HAP-1 (cell line): ENCODE data around the gene RBP2.

ENCODE experiments used
- DNase-seq, 2 experiments: peaks; one replicate each; pipeline ENCODE4 v3.0.0-alpha.2; 2016 to 2020; ENCODE audit warnings: low spot score in 2 of 2
- H3K27me3 ChIP-seq: fragments of 250-450 bp; sonication (Bioruptor Pico); 2 replicates; pipeline ENCODE4 v1.5.1; 2020; ENCODE audit warnings: low read depth, mild to moderate bottlenecking, moderate library complexity
- H3K36me3 ChIP-seq: fragments of 250-450 bp; sonication (Bioruptor Pico); replicated peaks from 2 replicates; pipeline ENCODE4 v1.5.1; 2020; ENCODE audit warnings: mild to moderate bottlenecking
- H3K4me1 ChIP-seq: fragments of 250-450 bp; sonication (Bioruptor Pico); 2 replicates; pipeline ENCODE4 v1.5.1; 2020; ENCODE audit warnings: mild to moderate bottlenecking
- H3K4me3 ChIP-seq: fragments of 250-450 bp; sonication (Bioruptor Pico); 2 replicates; pipeline ENCODE4 v1.5.1; 2020; ENCODE audit warnings: mild to moderate bottlenecking, moderate library complexity
- H3K9me3 ChIP-seq: fragments of 250-450 bp; sonication (Bioruptor Pico); 2 replicates; pipeline ENCODE4 v1.5.1; 2020; ENCODE audit warnings: mild to moderate bottlenecking, moderate library complexity
- in situ Hi-C: fragments of 300-500 bp; cut with MboI; formaldehyde crosslinking; loops from 3 replicates; pipeline ENCODE4 v1.14.3; 2020; ENCODE audit warnings: low sequenced_read_pairs, inconsistent platforms, mixed read lengths

The RBP2 gene

GRCh38 chr3:139470199-139470598, 6.1 kb downstream of the RBP2 start:
- H3K27me3 ChIP-seq: 0 out of 2 replicates have a peak, but pooled peaks cover 2% of the 10 kb centered on the region
- DNase-seq: no peak
- no peaks in the 10 kb centered on the region for H3K36me3 ChIP-seq
- in situ Hi-C loops: no loop called here
- H3K4me3 ChIP-seq: no peak overlapping the region
- no peaks in the 10 kb centered on the region for H3K4me1 ChIP-seq
- no peaks in the 10 kb centered on the region for H3K9me3 ChIP-seq

GRCh38 chr3:139468399-139468798, 7.9 kb downstream of the RBP2 start:
- in situ Hi-C loops: no loop called here
- no peak for DNase-seq

GRCh38 chr3:139466360-139466759, 10.0 kb downstream of the RBP2 start:
- Histone ChIP-seq H3K4me1 (no peaks in the 10 kb centered on the region), H3K4me3 (no peak overlapping the region), H3K9me3 (no peaks in the 10 kb centered on the region), H3K36me3 (no peaks in the 10 kb centered on the region), H3K27me3 (0 out of 2 replicates have a peak, but pooled peaks cover 2% of the 10 kb centered on the region)
- in situ Hi-C loops: no loop called here
- DNase-seq: no peak

More at GRCh38 chr3:139468399-139468798, 7.9 kb downstream of the RBP2 start:
- no peaks in the 10 kb centered on the region for H3K4me1 ChIP-seq
- H3K9me3 ChIP-seq: no peaks in the 10 kb centered on the region
- H3K27me3 ChIP-seq: 0 out of 2 replicates have a peak, but pooled peaks cover 2% of the 10 kb centered on the region
- no peak overlapping the region for H3K4me3 ChIP-seq
- H3K36me3 ChIP-seq: no peaks in the 10 kb centered on the region

GRCh38 chr3:139465636-139466035, 10.7 kb downstream of the RBP2 start:
- H3K9me3 ChIP-seq: no peaks in the 10 kb centered on the region
- no peak overlapping the region for H3K4me3 ChIP-seq
- no peaks in the 10 kb centered on the region for H3K4me1 ChIP-seq
- DNase-seq: no peak
- no peaks in the 10 kb centered on the region for H3K36me3 ChIP-seq
- 0 out of 2 replicates have a peak, but pooled peaks cover 2% of the 10 kb centered on the region for H3K27me3 ChIP-seq
- in situ Hi-C loops: no loop called here

- Histone ChIP-seq H3K27me3 (0 out of 2 replicates have a peak, but pooled peaks cover 2% of the 10 kb centered on the region), H3K4me3 (no peak overlapping the region), H3K9me3 (no peaks in the 10 kb centered on the region), H3K4me1 (no peaks in the 10 kb centered on the region), H3K36me3 (no peaks in the 10 kb centered on the region)
- in situ Hi-C loops: no loop called here
- no peak for DNase-seq
These were observed 12.8 kb downstream of the RBP2 start for GRCh38 chr3:139463466-139463865.

- Histone ChIP-seq H3K4me3 (no peak overlapping the region), H3K4me1 (peaks cover 5% of the 10 kb centered on the region), H3K27me3 (no peaks in the 10 kb centered on the region), H3K9me3 (no peaks in the 10 kb centered on the region), H3K36me3 (no peaks in the 10 kb centered on the region)
- in situ Hi-C loops: no loop called here
- DNase-seq: no peak
These were observed 15.8 kb downstream of the RBP2 start for GRCh38 chr3:139460529-139460928.

GRCh38 chr3:139460076-139460475, 16.2 kb downstream of the RBP2 start:
- Histone ChIP-seq H3K4me3 (no peak overlapping the region), H3K27me3 (no peaks in the 10 kb centered on the region), H3K36me3 (no peaks in the 10 kb centered on the region), H3K9me3 (no peaks in the 10 kb centered on the region), H3K4me1 (peaks cover 9% of the 10 kb centered on the region)
- in situ Hi-C loops: no loop called here
- DNase-seq: no peak

GRCh38 chr3:139458348-139458747, 18.0 kb downstream of the RBP2 start:
- H3K4me1 ChIP-seq: peaks cover 13% of the 10 kb centered on the region

GRCh38 chr3:139457066-139457465, 19.2 kb downstream of the RBP2 start:
- Histone ChIP-seq H3K4me1 (peaks cover 13% of the 10 kb centered on the region), H3K27me3 (no peaks in the 10 kb centered on the region), H3K9me3 (no peaks in the 10 kb centered on the region), H3K4me3 (no peak overlapping the region), H3K36me3 (no peaks in the 10 kb centered on the region)
- in situ Hi-C loops: no loop called here
- no peak for DNase-seq

More at GRCh38 chr3:139458348-139458747, 18.0 kb downstream of the RBP2 start:
- no peaks in the 10 kb centered on the region for H3K36me3 ChIP-seq
- H3K4me3 ChIP-seq: no peak overlapping the region
- no peaks in the 10 kb centered on the region for H3K9me3 ChIP-seq
- in situ Hi-C loops: no loop called here
- no peaks in the 10 kb centered on the region for H3K27me3 ChIP-seq
- DNase-seq: no peak

GRCh38 chr3:139456386-139456785, 19.9 kb downstream of the RBP2 start:
- in situ Hi-C loops: no loop called here
- no peak overlapping the region for H3K4me3 ChIP-seq
- H3K9me3 ChIP-seq: no peaks in the 10 kb centered on the region
- no peaks in the 10 kb centered on the region for H3K36me3 ChIP-seq
- no peaks in the 10 kb centered on the region for H3K27me3 ChIP-seq
- H3K4me1 ChIP-seq: peaks cover 13% of the 10 kb centered on the region
- no peak for DNase-seq

- no peaks in the 10 kb centered on the region for H3K36me3 ChIP-seq
- DNase-seq: peak; percentile 17 to 25
- in situ Hi-C loops: no loop called here
- H3K4me1 ChIP-seq: peaks cover 13% of the 10 kb centered on the region
- H3K9me3 ChIP-seq: no peaks in the 10 kb centered on the region
- H3K27me3 ChIP-seq: no peaks in the 10 kb centered on the region
- H3K4me3 ChIP-seq: no peak overlapping the region
These were observed 20.5 kb downstream of the RBP2 start for GRCh38 chr3:139455855-139456254.

- no peaks in the 10 kb centered on the region for H3K36me3 ChIP-seq
- peaks cover 13% of the 10 kb centered on the region for H3K4me1 ChIP-seq
- in situ Hi-C loops: no loop called here
- no peaks in the 10 kb centered on the region for H3K27me3 ChIP-seq
- no peak overlapping the region for H3K4me3 ChIP-seq
- peak in 1 of 2 experiments; percentile 78 for DNase-seq
- no peaks in the 10 kb centered on the region for H3K9me3 ChIP-seq
These were observed 21.1 kb downstream of the RBP2 start for GRCh38 chr3:139455206-139455605.

GRCh38 chr3:139454346-139454745, 22.0 kb downstream of the RBP2 start:
- H3K27me3 ChIP-seq: no peaks in the 10 kb centered on the region
- no peak overlapping the region for H3K4me3 ChIP-seq
- H3K4me1 ChIP-seq: peaks cover 13% of the 10 kb centered on the region
- H3K9me3 ChIP-seq: no peaks in the 10 kb centered on the region
- no peak for DNase-seq
- H3K36me3 ChIP-seq: no peaks in the 10 kb centered on the region
- in situ Hi-C loops: no loop called here

- DNase-seq: no peak
These were observed 26.2 kb downstream of the RBP2 start for GRCh38 chr3:139450159-139450558.

GRCh38 chr3:139449566-139449965, 26.8 kb downstream of the RBP2 start:
- no peak overlapping the region for H3K4me3 ChIP-seq

More at GRCh38 chr3:139450159-139450558, 26.2 kb downstream of the RBP2 start:
- in situ Hi-C loops: no loop called here
- H3K27me3 ChIP-seq: no peaks in the 10 kb centered on the region
- H3K36me3 ChIP-seq: no peaks in the 10 kb centered on the region
- H3K4me3 ChIP-seq: no peak overlapping the region
- no peaks in the 10 kb centered on the region for H3K9me3 ChIP-seq
- H3K4me1 ChIP-seq: peaks cover 4% of the 10 kb centered on the region

More at GRCh38 chr3:139449566-139449965, 26.8 kb downstream of the RBP2 start:
- no peaks in the 10 kb centered on the region for H3K27me3 ChIP-seq
- in situ Hi-C loops: loop anchor here (25.0 kb wide), 1 partner anchor 488 kb away; the partner anchor contains the start of gene CLSTN2
- no peak for DNase-seq
- H3K9me3 ChIP-seq: no peaks in the 10 kb centered on the region
- no peaks in the 10 kb centered on the region for H3K36me3 ChIP-seq
- no peaks in the 10 kb centered on the region; the same call in 1 of the 2 replicates for H3K4me1 ChIP-seq
